HG02623 (cell line): Measurements from ENCODE around the gene GLRX5.
"Not testable (repeated sequence)": the region's sequence is repeated elsewhere in the genome, so short reads cannot be mapped to it uniquely, and the experiment has no call there.

Source experiments
- ATAC-seq: cut with Tn5 transposase; IDR thresholded peaks from one replicate; pipeline ENCODE4 v1.9.1; 2021; ENCODE audit warnings: moderate library complexity; ENCODE audit not compliant: unreplicated experiment

Gene GLRX5

DNA sequence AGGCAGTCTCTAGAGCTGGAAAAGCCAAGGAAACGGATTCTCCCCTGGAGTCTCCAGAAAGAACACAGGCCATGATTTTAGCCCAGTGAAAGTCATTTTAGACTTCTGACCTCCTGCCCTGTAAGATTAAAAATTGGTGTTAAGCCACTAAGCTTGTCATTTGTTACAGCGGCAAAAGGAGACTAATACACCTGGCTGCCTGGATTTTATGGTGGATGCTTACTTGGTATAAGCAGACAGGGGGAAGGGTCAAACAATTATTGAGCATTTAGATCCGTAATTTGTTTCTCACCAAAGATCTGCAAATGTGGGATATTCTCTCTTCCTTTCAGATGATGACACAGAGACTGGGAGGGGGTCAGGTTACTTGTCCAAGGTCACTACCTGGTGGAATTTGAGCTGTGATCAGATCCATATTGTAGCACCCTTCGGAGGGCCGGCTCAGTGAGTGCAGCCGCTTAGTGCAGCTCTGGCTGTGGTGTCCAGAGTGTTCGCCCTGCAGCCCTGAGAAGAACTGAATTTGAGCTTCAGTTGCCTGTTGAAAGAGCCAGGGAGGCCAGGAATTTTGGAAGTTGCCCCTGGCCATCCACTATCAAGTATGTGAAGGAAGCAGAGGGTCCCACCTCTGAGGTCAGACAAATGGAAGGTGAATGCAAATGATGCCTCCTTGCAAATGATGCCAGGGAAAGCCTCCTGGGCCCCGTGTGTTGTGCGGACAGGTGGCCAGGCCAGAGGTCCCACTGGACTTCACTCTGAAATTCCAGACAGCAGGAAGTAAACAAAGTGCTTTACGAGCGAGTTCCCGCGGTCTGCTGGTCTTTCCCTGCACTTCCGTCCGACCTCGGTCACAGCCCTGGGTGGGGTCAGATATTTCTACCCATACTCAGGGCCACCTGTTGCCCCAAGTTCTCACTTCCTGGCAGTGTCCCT, 15.1 kb downstream of the GLRX5 start:
- no peak for ATAC-seq

DNA sequence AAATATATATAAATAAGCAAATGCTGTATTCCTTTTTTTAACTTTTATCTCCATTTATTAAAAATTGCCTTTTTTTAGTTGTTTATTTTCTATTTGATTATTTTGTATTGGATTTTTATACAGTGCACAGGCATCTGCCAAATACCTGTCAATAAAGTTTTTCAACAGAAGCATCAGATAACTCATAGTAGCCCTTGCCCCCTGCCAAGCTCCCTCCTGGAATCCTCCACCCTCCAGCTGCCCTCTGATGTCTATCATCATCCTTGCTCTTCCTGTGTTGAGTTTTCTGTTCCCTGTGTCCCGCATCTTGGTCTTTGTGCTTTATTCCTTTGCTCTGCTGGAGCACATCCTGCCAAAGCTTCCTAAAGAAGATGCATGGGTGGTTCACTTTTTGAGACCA, 16.6 kb downstream of the GLRX5 start:
- no peak for ATAC-seq

DNA sequence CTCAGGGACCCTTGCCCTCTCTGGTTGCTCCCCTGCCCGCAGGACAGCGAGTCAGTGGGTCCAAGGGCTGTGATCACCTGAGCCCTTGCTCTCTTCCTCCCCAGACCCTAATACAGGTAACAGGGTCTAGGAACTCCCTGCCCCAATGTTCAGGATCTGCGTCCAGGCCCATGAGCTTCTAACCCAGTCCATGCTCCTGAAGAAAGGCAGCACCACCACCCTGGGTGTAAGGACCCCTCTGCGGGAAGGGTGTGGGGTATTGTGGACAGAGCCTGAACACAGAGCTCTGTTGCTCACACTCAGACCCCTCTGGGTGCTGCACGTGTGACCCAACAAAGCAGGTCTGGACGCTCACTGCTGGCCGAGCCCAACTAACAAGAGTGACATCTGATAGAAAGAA, 18.3 kb downstream of the GLRX5 start:
- no peak for ATAC-seq

DNA sequence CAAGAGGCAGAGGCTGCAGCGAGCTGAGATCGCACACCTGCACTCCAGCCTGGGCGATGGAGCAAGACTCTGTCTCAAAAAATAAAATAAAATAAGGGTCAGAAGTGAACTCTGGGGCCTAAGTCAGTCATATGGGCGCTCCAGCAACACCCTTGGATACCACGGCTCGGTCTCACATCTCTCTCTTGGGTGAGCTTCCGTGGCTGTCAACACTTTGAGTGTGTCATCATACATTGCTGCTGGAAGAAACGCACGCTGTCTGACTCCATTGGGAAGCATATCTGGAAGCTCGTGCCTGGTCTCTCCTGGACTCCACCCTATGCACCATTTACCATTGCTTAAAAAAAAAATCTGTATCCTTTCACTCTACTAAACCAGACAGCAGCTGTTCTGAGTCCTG, 20.2 kb downstream of the GLRX5 start:
- ATAC-seq = no peak

DNA sequence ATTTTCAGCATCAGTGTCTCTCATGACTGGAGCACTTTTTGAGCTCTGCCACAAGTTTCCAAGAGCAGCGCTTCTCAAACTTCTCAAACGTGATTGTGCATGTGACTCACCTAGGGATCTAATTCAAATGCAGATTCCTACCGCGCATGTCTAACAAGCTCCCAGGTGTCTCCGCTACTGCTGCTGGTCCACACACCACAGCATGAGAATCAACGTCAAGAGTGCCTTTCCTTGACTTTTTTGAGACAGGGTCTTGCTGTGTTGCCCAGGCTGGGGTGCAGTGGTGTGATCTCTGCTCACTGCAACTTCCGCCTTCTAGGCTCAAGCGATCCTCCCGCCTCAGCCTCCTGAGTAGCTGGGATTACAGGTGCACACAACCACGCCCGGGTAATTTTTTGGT, 22.4 kb downstream of the GLRX5 start:
- ATAC-seq = no peak

DNA sequence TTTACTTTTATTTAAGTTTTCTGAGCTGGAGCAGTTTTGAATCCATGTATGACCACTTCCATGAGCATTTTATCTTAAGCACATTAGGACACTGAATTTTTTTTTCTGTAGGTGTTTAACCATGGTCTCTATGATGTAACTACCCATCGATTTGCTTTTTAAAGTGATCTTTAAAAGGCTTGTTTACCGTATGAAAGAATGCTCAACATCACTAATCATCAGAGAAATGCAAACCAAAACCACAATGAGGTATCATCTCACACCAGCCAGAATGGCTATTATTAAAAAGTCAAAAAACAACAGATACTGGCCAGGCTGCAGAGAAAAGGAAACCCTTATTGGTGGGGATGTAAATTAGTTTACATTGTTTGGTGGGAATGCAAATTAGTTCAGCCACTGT, 23.0 kb downstream of the GLRX5 start:
- peak; percentile 37 for ATAC-seq

DNA sequence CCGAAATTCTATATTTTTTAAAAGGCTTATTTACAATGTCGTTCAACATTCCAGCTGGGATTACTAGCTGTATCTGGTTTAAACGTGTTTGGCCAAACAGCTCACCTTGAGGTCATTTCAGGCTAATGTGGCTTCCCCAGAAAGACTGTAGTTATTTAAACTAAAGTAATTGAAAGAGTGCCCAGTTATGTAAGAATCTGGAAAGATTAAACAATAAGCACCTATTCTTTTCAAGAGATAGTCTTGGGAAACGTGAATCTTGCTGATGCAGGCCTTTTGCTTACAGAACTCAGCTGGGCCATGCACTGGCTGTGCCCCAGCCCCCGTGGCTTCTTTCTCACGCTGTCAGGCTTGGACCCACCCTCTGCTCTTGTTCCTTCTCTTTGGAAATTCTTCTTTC, 24.4 kb downstream of the GLRX5 start:
- ATAC-seq = no peak

DNA sequence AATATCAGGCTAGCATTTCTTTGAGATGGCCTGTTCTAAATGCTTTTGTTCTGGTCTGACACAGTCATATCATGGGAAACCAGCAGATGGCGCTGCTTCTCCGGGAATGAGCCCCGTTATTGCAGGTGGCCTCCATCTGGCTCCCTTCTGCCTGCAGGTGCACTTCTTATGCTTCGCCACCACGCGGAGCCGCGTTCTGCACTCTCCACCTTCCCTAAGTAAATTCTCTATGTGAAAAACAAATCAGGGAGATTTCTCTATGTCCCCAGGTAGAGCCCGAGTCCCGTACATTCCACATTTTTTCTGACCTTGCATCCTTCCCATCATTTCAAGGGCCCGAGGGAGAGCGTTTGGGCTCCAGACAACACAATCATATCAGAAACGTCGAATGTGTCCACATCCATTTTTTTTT, 26.2 kb downstream of the GLRX5 start:
- peak; percentile 85 for ATAC-seq

DNA sequence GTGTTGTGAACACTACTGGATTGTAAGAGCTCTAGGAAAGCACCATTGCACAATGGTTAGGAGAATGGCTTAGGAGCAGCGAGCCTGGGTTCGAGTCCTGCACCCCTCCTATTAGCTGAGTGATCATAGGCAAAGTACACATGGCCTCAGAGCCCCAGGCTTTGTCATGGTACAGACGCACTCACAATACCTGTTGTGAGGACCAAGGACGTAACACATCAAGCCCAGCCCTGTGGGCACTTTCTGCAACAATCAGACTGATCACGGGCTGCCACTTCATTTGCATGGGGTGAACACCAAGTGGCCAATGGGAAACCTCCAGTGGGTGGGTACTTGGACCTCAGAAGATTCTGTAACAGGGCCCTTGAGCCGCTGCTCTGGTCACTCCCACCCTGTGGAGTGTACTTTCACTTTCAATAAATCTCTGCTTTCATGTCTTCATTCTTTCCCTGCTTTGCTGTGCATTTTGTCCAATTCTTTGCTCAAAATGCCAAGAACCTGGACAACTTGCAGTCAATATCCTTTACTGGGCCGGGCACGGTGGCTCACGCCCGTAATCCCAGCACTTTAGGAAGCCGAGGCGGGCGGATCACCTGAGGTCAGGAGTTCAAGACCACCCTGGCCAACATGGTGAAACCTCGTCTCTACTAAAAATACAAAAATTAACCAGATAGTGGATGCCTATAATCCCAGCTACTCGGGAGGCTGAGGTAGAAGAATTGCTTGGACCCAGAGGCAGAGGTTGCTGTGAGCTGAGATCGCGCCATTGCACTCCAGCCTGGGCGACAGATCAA, 28.2 kb downstream of the GLRX5 start:
- no peak for ATAC-seq

DNA sequence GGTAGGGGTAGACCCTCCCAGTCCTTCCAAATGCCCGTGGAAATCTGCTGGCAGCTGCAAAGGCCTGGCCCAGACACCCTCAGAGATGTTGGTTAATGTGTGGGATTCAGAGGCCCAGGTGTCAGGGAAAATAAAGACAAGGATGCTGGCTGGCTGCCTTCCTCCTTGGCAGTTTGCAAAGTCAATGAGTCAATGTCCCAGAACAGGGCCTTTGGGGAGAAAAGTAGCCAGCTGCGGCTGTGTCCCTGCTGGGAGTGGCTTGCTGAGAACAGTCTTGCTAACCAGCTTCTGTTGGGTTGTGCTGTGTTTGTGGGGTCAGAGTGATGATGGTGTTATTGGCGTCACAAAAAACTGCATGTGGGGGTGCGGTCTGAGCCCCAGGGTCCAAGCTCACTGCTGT, 29.2 kb downstream of the GLRX5 start:
- no peak for ATAC-seq

DNA sequence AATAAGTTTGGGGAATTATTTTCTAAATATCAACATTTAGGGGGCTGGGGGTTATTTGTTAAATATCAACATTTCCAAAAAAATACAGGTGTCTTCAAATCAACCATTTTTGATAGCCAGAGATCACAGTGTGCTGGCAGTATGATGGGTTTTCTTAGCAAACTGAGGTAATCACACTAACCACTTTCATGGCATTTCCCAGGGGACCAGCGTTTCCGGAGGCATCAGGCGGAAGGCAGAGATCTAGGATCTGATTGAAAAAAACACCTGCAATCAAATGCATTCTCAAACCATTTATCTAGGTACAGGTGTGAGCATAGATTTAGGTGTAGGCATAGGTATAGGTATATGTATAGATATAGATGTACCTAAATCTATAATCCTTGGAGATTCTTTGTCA, 34.6 kb downstream of the GLRX5 start:
- no peak for ATAC-seq

DNA sequence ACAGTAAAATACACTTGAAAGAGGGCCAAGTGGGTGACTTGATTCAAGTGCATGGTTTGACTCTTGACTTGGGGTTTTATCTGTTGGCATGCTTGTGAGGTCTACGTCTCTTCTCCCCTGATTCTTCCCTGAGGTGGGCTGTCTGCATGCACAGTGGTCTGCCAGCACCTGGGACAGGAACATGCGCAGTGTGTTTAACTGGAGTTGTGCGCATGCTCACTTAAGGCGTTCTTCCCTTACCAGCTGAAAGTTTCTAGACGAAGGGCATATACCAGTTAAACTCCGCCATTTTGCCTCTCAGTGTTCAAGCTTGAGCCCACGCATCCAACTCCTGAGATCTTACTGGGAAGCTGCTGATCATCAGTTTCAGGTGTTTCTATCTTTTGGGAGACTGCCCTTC, 38.5 kb downstream of the GLRX5 start:
- no peak for ATAC-seq

DNA sequence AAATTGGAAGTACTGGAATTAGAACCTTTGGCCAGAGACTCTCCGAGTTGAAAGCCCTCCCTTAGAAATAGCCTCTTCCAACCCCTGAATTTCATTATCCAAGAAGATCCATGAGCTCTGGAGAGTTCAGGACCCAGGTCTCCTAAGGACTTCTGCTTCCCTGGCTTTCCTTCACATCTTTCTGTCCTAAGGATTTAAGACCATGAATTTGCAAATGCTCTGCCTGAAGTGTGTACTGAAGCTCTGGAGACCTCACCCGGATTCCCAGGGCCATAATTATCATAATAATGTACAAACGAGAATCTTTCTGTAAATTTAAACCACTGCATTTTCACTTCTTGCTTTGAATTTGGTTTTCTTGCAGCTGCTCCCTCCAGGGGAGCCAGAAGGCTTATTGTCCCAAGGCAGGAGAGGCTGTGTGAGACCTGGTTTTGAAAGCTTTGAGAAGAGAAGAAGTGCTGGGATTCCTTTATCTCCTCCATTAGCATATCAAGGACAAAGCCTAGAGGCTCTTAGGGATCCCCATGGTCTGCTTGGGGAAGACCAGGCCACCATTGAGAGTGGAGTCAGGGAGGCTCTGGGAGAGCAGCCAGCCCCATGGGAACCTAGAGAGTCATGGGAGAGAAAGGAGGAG, 41.1 kb downstream of the GLRX5 start:
- ATAC-seq = no peak

DNA sequence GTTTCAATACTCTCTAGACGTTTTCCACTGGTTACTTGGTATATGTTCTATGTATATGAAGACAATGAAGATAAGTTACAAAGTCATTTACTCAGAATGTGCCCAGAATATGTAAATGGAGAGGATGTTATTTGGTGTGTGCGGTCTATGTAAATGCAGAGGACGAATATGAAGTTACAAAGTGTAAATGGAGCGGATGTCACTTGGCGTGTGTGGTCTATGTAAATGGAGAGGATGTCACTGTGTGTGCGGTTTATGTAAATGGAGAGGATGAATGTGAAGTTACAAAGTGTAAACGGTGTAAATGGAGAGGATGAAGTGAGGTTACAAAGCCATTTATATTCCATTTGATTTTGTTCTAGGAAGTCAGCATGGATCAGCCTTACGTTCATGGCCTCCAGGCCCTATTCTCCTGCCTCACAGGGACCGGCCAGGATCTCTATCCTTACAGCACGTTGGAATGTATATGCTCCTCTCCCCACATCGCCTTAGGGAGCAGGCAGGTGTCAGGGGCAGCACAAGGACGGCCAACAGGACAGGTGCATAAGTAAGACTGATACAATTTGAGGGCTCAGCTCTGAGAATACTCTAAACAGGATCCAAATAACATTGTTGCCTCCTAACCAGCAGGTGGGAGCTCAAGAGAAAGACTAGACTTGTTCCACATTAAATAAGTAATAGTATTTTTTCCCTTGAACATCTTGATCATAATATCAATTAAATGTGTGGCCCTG, 42.4 kb downstream of the GLRX5 start:
- peak; percentile 97 for ATAC-seq

DNA sequence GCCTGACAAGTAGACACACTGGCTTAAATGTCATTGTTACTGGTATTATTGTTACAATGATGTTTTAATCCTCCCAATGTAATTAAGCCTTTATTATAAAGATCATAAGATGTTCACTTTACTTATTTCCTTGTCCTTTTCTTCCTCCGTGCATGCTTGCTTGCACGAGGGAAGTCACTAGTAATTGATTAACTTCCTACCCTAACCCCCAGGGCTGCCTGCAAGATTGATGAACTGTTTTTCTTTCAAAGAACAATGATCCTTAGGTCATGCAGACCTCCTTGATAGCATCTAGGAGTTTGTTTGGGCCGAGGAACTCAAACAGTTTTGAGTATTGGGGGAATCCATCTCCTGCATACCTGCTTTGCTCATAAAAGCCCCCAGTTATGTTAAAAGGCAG, 43.0 kb downstream of the GLRX5 start:
- no peak for ATAC-seq

DNA sequence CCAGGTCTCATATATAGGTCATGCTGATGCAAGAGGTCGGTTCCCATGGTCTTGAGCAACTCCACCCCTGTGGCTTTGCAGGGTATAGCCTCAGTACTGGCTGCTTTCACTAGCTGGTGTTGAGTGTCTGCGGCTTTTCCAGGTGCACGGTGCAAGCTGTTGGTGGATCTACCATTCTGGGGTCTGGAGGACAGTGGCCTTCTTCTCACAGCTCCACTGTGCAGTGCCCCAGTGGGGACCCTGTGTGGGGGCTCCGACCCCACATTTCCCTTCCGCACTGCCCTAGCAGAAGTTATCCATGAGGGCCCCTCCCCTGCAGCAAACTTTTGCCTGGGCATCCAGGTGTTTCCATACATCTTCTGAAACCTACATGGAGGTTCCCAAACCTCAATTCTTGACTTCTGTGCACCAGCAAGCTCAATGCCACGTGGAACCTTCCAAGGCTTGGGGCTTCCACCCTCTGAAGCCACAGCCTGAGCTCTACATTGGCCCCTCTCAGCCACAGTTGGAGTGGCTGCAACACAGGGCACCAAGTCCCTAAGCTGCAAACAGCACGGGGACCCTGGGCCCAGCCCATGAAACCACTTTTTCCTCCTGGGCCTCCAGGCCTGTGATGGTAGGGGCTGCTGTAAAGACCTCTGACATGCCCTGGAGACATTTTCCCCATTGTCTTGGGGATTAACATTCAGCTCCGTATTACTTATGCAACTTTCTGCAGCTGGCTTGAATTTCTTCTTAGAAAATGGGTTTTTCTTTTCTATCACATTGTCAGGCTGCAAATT, 49.2 kb downstream of the GLRX5 start:
- ATAC-seq = not testable (repeated sequence)

DNA sequence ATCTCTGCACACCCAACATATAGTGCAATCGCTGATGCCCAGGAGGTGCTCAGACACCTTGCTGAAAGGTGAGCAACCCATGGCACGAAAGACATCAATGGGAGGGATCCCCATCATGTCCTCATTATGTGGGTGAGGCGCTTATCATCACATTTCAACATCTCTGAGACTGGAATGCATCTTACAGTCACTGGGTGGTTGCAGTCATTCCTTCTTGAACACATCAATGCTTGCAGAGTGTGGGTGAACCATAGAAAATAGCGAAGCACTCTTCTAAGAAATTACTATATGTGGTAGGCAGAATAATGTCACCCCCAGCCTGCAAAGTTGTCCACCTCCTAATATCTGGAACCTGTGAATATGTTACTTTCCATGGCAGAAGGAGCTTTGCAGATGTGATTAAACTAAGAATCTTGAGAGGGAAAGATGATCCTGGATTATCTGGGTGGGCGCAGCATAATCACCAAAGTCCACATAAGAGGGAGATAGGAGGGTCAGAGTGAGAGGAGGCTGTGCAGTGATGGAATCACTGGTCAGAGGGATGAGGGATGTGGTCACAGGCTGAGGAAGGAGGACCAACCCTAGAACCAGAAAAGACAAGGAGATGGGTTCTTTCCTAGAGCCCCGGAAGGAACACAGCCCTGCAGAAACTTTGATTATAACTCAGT, 51.2 kb downstream of the GLRX5 start:
- ATAC-seq = no peak

DNA sequence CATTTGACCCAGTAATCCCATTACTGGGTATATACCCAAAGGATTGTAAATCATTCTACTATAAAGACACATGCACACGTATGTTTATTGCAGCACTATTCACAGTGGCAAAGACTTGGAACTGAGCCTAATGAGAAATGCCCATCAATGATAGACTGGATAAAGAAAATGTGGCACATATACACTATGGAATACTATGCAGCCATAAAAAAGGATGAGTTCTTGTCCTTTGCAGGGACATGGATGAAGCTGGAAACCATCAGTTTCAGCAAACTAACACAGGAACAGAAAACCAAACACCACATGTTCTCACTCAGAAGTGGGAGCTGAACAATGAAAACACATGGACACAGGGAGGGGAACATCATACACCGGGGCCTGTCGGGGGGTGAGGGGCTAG, 56.3 kb downstream of the GLRX5 start:
- ATAC-seq = not testable (repeated sequence)
